ENCODE data around the gene ITGB2.

Gene ITGB2

GRCh38 chr21:44920694-44921604 lies at the start of gene ITGB2:
TSS of gene ITGB2 (minus strand) at chr21:44920899. CDS start at chr21:44910782, 10,117 bp downstream.
- no peak for DNase-seq (ENCODE audit: low spot score)

- DNase-seq (ENCODE audit: low spot score): no peak
Observed at GRCh38 chr21:44969931-44970755, 49.4 kb upstream of the ITGB2 start.

GRCh38 chr21:44969066-44969670 lies 48.5 kb upstream of the ITGB2 start:
- DNase-seq (ENCODE audit: low spot score): no peak

GRCh38 chr21:44967082-44968047 lies 46.7 kb upstream of the ITGB2 start:
- no peak for DNase-seq (ENCODE audit: low spot score)

GRCh38 chr21:44966135-44967081 lies 45.7 kb upstream of the ITGB2 start:
- peak; percentile 45 for DNase-seq (ENCODE audit: low spot score)

GRCh38 chr21:44965251-44966022 lies 44.7 kb upstream of the ITGB2 start:
- no peak for DNase-seq (ENCODE audit: low spot score)

GRCh38 chr21:44964381-44964780 lies 43.7 kb upstream of the ITGB2 start:
- DNase-seq (ENCODE audit: low spot score): no peak

GRCh38 chr21:44962403-44962966 lies 41.8 kb upstream of the ITGB2 start:
- DNase-seq (ENCODE audit: low spot score): no peak

GRCh38 chr21:44960141-44961092 lies 39.7 kb upstream of the ITGB2 start:
- DNase-seq (ENCODE audit: low spot score): no peak

- DNase-seq (ENCODE audit: low spot score): no peak
Observed at GRCh38 chr21:44959376-44960091, 38.8 kb upstream of the ITGB2 start.

GRCh38 chr21:44958471-44959191 lies 37.9 kb upstream of the ITGB2 start:
- peak; percentile 46 for DNase-seq (ENCODE audit: low spot score)

- no peak for DNase-seq (ENCODE audit: low spot score)
Observed at GRCh38 chr21:44957901-44958451, 37.3 kb upstream of the ITGB2 start.

GRCh38 chr21:44957047-44957831 lies 36.5 kb upstream of the ITGB2 start:
- no peak for DNase-seq (ENCODE audit: low spot score)

GRCh38 chr21:44956356-44957046 lies 35.8 kb upstream of the ITGB2 start:
- no peak for DNase-seq (ENCODE audit: low spot score)

GRCh38 chr21:44955798-44956175 lies 35.1 kb upstream of the ITGB2 start:
- DNase-seq (ENCODE audit: low spot score): no peak
